GM12873 (cell line): ENCODE results near the gene ARHGAP26.

Source experiments
- TF ChIP-seq, protein P1 (sequence below): IDR thresholded peaks from 2 replicates; pipeline ENCODE4 v1.5.1; 2012; ENCODE audit warnings: low read depth, mild to moderate bottlenecking, moderate library complexity, low read length, control low read depth; ENCODE audit not compliant: insufficient read depth; ENCODE audit errors: missing control alignments

ARHGAP26 gene

DNA sequence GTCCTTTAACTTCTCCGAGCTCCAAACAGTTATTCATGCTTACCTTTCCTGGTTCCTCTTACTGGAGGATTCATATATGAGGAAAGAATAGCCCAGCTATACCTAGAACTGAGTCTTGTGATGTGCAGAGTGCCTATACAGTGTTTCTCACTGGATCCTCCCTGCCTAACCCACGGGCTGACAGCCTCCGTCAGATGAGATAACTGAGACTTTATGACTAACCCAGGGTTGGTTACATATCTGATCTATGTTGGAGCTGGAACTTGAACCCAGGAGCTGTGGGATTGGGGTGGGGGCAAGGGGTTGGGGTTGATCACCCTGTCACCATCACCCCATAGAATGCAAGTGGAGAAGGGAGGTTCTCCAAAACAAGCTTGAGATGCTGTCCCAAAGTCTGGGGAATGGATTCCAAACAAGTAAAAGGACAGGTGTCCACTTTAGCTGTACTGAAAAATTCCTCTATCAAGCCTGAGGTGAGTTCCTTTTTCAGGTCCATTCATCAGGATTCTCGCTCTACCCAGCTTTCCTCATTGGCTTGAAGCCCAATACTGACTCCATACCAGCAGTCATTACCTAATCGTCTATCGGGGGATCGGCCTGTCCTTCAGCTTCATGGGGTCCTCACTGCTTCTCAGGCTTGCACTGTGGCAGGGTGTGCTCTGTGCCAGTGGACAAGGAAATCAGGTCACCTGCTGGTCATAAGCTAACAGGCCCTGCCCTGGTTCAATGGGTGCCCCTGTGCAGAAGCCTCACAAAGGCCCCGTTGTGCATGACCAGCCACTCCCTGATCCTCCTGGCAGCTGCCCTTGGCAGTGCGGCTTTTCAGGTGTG lies 100.6 kb downstream of the ARHGAP26 start:
- TF ChIP-seq, protein P1, sequence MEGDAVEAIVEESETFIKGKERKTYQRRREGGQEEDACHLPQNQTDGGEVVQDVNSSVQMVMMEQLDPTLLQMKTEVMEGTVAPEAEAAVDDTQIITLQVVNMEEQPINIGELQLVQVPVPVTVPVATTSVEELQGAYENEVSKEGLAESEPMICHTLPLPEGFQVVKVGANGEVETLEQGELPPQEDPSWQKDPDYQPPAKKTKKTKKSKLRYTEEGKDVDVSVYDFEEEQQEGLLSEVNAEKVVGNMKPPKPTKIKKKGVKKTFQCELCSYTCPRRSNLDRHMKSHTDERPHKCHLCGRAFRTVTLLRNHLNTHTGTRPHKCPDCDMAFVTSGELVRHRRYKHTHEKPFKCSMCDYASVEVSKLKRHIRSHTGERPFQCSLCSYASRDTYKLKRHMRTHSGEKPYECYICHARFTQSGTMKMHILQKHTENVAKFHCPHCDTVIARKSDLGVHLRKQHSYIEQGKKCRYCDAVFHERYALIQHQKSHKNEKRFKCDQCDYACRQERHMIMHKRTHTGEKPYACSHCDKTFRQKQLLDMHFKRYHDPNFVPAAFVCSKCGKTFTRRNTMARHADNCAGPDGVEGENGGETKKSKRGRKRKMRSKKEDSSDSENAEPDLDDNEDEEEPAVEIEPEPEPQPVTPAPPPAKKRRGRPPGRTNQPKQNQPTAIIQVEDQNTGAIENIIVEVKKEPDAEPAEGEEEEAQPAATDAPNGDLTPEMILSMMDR: no peak

DNA sequence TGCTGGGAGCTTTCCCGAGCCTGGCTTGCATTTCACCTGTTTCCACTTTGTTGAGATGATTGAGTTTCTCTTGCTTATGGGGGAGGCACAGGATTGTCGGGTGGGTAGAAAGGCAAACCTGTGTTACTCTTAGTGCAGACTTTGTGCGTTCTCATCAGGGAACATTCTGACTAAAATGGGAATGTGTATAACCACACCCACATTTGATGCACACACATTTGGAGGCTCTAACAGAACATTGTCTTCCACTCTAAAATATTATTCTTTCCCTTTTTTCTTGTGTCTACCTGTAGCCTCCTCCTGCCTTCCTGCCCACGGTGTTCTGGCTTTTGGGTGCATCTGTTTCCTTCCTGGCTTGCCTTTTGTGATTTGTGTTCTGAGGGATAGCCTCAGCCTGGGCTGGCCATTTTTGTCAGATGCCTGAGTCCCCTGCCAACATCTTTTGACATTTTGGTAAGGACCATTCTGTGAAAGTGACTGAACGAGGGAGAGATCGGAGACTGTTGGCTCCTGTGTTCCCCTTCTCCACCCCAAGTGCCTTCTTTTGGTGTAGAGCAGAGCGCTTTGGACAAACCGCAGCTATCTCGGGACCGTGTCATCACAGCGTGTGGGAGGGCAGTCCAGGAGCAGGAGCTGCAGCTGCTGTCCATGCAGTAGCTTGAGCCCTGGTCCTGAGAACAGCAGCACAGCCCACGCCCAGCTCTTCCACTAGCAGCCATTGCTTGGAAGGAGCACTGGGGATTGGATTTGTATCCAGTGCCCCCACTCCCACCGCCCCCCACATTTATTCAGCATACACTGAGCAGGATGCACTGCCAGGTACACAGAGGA lies 101.4 kb downstream of the ARHGAP26 start:
- TF ChIP-seq, protein P1: no peak

DNA sequence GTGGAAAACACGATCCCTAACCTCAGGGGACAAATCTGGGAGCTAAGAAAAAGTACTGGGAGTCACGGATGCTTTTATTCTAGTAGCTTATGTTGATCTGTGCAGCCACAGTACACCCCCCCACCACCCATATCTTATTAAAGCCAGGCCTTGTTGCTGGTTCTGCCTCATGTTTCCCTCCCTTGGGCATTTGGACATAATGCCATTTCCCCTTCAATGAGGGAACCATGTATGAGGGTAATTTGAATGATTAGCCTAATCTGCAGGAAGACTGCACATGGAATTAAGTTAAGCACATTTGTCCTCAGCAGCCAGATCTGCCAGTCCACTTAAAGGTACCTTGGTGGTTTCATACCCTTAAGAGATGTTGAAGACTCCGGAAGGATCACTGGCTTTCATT lies 102.0 kb downstream of the ARHGAP26 start:
- TF ChIP-seq, protein P1: no peak

DNA sequence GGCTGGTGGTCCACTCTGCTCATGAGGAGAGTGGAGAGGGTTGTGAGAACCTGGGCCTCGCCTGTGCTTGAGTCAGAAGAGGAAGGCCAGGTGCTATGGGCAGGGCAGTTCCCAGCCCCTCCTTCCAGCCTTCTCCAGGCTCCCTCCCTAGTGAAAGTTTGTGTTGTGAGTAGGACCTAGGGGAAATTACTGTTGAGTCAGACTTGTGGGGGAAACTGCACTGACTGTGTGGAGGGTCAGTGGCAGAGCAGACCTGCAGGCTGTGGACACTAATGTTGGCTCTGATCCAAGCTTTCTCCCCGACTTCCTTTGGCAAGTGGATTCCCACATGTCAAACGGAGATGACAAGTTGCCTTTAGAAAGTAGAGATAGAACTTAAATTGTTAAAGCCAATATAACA lies 102.6 kb downstream of the ARHGAP26 start:
- TF ChIP-seq, protein P1: no peak

DNA sequence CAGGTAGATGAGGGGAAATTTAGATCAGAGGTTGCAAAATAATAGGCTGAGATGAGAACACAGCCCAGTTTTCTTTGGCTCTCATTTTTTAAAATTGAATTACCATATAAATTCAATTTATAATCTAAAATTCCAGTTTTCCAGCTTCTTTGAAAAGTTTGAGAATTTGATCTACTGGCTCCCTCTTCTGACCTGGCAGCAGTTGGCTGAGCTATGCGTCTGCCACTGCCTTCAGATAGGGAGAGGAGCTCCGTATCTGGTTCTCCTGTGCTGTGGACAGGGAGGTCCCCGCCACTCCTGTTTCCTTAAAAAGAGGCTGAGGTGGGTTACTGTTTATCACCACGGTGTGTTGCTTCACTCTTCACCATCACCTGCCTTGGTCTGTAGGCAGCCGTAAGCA lies 103.7 kb downstream of the ARHGAP26 start:
- TF ChIP-seq, protein P1: no peak

DNA sequence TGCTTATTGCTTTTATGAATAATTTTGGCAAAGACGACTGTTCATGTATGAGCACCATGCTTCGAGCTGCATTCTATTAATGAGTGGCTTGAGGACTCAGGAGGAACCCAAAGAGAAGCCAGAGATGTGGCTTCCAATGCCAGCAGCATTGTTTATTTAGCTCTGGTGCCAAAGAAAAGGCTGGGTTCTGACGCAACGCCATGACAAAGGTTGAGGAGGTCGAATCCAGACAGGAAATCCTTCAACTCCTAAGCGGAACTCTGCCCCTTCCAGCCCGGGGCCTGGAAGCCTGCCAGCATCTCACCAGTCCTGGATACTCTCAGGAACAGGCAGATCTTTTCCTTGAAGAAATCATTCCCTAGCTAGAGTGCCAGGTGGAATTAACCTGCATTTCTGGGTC lies 104.4 kb downstream of the ARHGAP26 start:
- TF ChIP-seq, protein P1: no peak

DNA sequence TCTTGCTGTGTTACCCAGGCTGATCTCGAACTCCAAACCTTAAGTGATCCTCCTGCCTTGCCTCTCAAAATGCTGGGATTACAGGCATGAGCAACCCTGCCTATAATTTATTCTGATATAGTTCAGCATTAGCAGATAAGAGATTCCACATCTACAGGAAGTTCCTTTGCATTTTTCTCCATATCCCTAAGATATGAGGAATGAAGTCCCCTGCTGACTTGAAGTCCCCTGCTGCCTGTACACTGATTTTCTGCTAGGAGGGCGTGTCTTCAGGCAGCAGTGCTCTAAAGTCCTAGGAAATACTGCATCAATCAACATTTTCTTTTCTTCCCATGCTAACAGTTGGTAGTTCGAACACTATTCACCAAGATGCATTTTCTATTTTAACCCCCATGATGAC lies 105.8 kb downstream of the ARHGAP26 start:
- TF ChIP-seq, protein P1: no peak
